AG04450 (cell line): ENCODE data around the gene ORAI1. TPM values are rescaled to one million over a fixed set of nuclear protein-coding genes. Genes with fewer than 3 reads are reported as not detected.

Source experiments
- CTCF ChIA-PET: fragments of 300-600, 350-600 bp; formaldehyde crosslinking; extraction: SDS; loops from one replicate; lab custom pipeline; 2022; ENCODE audit warnings: antibody characterized with exemption, inconsistent platforms; lab: Charles Lee
- POLR2A ChIA-PET: fragments of 350-600 bp; formaldehyde crosslinking; extraction: SDS; loops from one replicate; lab custom pipeline; 2021; ENCODE audit warnings: antibody characterized with exemption, inconsistent platforms; lab: Yijun Ruan, JAX
- DNase-seq: peaks from one replicate; pipeline ENCODE4 v3.0.0-alpha.2; 2011; ENCODE audit warnings: low read depth, low spot score
- H3K27ac ChIP-seq: one replicate; pipeline ENCODE4 v1.5.1; 2012; ENCODE audit warnings: low read depth, low read length, control low read depth
- H3K27me3 ChIP-seq: one replicate; pipeline ENCODE4 v1.6.0; 2012; ENCODE audit warnings: low read length; ENCODE audit not compliant: control insufficient read depth, insufficient read depth
- H3K4me3 ChIP-seq: 2 replicates; pipeline ENCODE4 v1.5.1; 2011; ENCODE audit warnings: mild to moderate bottlenecking, low read depth, low read length, control low read depth
- H3K9me3 ChIP-seq: 2 replicates; pipeline ENCODE4 v1.5.1; 2012; ENCODE audit warnings: low read length; ENCODE audit not compliant: control insufficient read depth, insufficient read depth
- polyA plus RNA-seq: library from polyadenylated mRNA; depleted of rRNA; stranded (reverse); fragments of >200 nt; gene quantifications from 2 replicates; pipeline ENCODE4 v1.2.3, GENCODE V29; 2011
- TF ChIP-seq, protein P1 (sequence below): IDR thresholded peaks from 2 replicates; pipeline ENCODE4 v1.5.1; 2011; ENCODE audit warnings: low read depth, low read length, control low read depth, inconsistent platforms

ORAI1 gene
- polyA plus RNA-seq, 1 experiment: 13.6 TPM

DNA sequence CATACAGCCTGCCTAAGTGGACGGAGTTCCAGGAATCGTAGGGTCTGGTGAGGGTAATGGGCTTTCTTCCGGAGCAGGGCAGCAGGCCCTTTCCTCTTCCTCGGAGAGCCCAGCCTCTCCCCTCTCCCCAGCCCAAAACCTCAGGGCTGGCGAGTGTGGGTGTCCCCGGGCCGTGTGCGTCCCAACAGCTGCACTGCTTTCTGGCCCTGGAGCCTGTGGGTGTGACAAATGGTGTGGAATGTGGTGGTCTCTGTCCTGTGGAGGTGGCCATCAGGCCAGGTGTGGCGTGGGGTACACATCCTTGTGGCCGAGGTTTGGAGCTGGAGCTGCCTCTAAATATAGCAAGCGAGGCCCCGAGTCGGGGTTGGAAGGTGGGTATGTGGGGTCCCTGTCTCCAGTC is 8.5 kb downstream of the ORAI1 start:
- no peaks in the 10 kb centered on the region; the same call in 1 of the 2 replicates for H3K9me3 ChIP-seq
- TF ChIP-seq, protein P1, sequence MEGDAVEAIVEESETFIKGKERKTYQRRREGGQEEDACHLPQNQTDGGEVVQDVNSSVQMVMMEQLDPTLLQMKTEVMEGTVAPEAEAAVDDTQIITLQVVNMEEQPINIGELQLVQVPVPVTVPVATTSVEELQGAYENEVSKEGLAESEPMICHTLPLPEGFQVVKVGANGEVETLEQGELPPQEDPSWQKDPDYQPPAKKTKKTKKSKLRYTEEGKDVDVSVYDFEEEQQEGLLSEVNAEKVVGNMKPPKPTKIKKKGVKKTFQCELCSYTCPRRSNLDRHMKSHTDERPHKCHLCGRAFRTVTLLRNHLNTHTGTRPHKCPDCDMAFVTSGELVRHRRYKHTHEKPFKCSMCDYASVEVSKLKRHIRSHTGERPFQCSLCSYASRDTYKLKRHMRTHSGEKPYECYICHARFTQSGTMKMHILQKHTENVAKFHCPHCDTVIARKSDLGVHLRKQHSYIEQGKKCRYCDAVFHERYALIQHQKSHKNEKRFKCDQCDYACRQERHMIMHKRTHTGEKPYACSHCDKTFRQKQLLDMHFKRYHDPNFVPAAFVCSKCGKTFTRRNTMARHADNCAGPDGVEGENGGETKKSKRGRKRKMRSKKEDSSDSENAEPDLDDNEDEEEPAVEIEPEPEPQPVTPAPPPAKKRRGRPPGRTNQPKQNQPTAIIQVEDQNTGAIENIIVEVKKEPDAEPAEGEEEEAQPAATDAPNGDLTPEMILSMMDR: no peak
- no peak overlapping the region for H3K4me3 ChIP-seq
- H3K27ac ChIP-seq: no peak overlapping the region
- ChIA-PET POLR2A (interaction anchor here (1.4 kb wide), 1 partner anchor 7 kb away, joined by 6 read pairs; no protein-coding TSS in a partner anchor), CTCF (interaction anchor here (1.2 kb wide), 1 partner anchor 10 kb away, joined by 4 read pairs; no protein-coding TSS in a partner anchor)
- DNase-seq: no peak
- no peaks in the 10 kb centered on the region for H3K27me3 ChIP-seq

DNA sequence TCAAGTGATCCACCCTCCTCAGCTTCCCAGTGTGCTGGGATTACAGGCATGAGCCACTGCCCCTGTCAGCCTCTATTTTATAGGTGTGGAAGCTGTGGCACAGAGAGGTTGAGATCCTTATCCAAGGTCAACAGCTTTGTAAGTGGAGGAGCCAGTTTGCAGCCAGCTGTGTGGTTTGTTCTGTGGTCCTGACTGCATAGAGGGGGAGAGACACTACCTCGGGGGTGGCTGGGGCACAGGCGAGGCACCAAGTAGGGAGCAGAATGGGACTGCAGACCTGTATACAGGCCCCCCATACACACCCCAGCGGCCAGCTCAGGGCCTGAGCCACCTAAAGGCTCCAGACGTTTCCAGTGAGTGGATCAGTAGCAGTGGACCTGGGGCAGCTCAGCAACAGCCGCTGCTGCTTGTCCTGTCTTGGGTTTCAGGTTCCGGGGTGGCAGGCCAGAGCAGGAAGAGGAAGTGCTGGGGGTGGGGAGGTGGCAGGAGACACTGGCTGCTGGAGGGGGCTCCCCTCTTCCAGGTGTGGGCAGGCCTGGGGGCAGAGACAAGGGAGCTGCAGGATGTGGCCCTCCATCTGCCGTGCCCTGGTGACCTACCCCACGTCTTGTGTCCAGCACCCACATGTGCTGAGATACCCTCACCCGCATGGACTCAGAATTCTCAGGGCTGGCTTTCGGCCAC is 11.0 kb downstream of the ORAI1 start:
- POLR2A ChIA-PET: interaction anchor here (0.7 kb wide), 1 partner anchor 16 kb away, joined by 4 read pairs; no protein-coding TSS in a partner anchor
- CTCF ChIA-PET: interaction anchor here (0.5 to 1.4 kb wide), 9 partner anchors 8 to 159 kb away, joined by 3 to 6 read pairs (median 4); no protein-coding TSS in a partner anchor

DNA sequence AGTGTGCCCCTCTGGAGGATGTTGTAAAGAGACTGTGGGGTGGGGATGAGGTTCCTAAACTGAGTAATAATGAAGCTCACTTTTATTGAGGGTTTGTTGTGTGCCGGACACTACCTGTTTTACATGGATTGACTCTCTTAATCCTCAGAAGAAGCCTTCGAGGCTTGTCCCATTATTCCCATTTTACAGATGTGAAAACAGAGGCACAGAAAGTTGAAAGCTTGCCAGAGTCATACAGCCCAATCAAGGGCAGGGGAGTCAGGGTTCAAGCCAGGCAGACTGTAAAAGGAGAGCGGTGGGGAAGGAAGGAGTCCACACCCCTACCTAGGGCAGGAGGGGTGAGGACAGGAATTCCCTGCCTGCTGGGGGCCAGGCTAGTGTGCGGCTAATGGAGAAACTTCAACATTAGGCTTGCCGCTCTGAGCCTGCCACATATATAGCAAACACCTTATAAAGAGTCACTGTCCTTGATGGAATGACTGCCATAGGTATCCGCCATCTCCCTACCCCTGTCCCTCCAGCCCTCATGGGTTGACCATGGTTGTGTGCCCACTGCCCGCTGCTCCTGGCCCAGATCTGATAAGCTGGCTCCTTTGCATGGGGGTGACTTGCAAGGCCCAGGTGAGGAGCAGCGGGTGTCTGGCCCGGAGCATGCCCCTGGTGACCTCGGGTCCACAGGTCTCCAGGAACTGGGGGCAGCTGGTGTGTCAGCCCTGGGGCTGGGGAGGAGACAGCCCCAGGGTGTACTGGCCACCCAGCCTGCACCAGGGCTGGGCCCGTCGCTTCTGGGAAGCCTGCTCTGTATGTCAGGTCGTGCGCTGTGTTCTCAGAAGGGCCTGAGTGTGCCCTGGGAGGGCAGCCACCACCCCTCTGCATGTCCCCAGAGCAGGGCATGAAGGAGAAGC is 12.2 kb downstream of the ORAI1 start:
- ChIA-PET CTCF (interaction anchor here (0.9 to 1.4 kb wide), 6 partner anchors 9 to 160 kb away, joined by 3 to 6 read pairs (median 4); no protein-coding TSS in a partner anchor), POLR2A (no interaction called here)
- TF ChIP-seq, protein P1: no peak
- H3K4me3 ChIP-seq: no peak overlapping the region
- no peaks in the 10 kb centered on the region for H3K27me3 ChIP-seq
- DNase-seq: no peak
- H3K27ac ChIP-seq: no peak overlapping the region
- no peaks in the 10 kb centered on the region; the same call in 1 of the 2 replicates for H3K9me3 ChIP-seq

More for the DNA sequence above, 11.0 kb downstream of the ORAI1 start:
- Histone ChIP-seq H3K27ac (no peak overlapping the region), H3K4me3 (no peak overlapping the region), H3K27me3 (no peaks in the 10 kb centered on the region), H3K9me3 (no peaks in the 10 kb centered on the region; the same call in 1 of the 2 replicates)
- DNase-seq: no peak
- TF ChIP-seq, protein P1: no peak

DNA sequence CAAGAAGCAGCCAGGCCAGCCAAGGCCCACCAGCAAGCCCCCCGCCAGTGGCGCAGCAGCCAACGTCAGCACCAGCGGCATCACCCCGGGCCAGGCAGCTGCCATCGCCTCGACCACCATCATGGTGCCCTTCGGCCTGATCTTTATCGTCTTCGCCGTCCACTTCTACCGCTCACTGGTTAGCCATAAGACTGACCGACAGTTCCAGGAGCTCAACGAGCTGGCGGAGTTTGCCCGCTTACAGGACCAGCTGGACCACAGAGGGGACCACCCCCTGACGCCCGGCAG is 15.0 kb downstream of the ORAI1 start:
- Histone ChIP-seq H3K9me3 (no peaks in the 10 kb centered on the region; the same call in 1 of the 2 replicates), H3K4me3 (no peak overlapping the region), H3K27me3 (no peaks in the 10 kb centered on the region), H3K27ac (no peak overlapping the region)
- no peak for DNase-seq
- TF ChIP-seq, protein P1: no peak
- ChIA-PET POLR2A (no interaction called here), CTCF (no interaction called here)
